PC-3 (cell line): Measurements from ENCODE around the gene DGKI. TPM values are rescaled to one million over a fixed set of nuclear protein-coding genes. Genes with fewer than 3 reads are reported as not detected.

ENCODE experiments used
- ATAC-seq: fragments of 200-7000 bp; cut with Tn5 transposase; 2 replicates; pipeline ENCODE4 v1.9.1; 2020; ENCODE audit warnings: mild to moderate bottlenecking, moderate library complexity
- BruUV-seq: library from RNA; stranded (reverse); fragments of 400-500 nt; replicated peaks from 2 replicates; lab custom pipeline; 2021; lab: Mats Ljungman, UMichigan
- CTCF ChIA-PET: fragments of 300-600 bp; sonication (Branson Sonifier 250); formaldehyde crosslinking; loops from one replicate; lab custom pipeline; 2022; ENCODE audit warnings: antibody characterized with exemption; lab: Charles Lee
- POLR2A ChIA-PET: fragments of 300-600 bp; sonication (Branson Sonifier 250); formaldehyde crosslinking; loops from one replicate; lab custom pipeline; 2022; ENCODE audit warnings: antibody characterized with exemption; ENCODE audit not compliant: unreplicated experiment; lab: Charles Lee
- DNase-seq: peaks from one replicate; pipeline ENCODE4 v3.0.0-alpha.2; 2015
- H2AFZ ChIP-seq: fragments of 300-600 bp; sonication (generic); 2 replicates; pipeline ENCODE4 v1.6.0; 2016; ENCODE audit warnings: antibody characterized with exemption, low read length
- H3F3A ChIP-seq: fragments of 300-600 bp; sonication (generic); one replicate; pipeline ENCODE4 v1.6.0; 2017; ENCODE audit warnings: antibody characterized with exemption, low read length, control low read depth, mild to moderate bottlenecking; ENCODE audit not compliant: unreplicated experiment
- H3K27ac ChIP-seq: fragments of 300-600 bp; sonication (generic); 2 replicates; pipeline ENCODE4 v1.5.1; 2016; ENCODE audit warnings: mild to moderate bottlenecking, low read length
- H3K27me3 ChIP-seq: fragments of 300-600 bp; sonication (generic); 2 replicates; pipeline ENCODE4 v1.6.1; 2016; ENCODE audit warnings: low read length, mixed read lengths
- H3K36me3 ChIP-seq: fragments of 300-600 bp; sonication (generic); 2 replicates; pipeline ENCODE4 v1.6.1; 2016; ENCODE audit warnings: low read depth, mixed run types, low read length, mixed read lengths
- H3K4me1 ChIP-seq: fragments of 300-600 bp; sonication (generic); 2 replicates; pipeline ENCODE4 v1.5.1; 2016; ENCODE audit warnings: low read length; ENCODE audit not compliant: insufficient read depth
- H3K4me2 ChIP-seq: fragments of 300-600 bp; sonication (generic); 2 replicates; pipeline ENCODE4 v1.6.0; 2016; ENCODE audit warnings: low read length
- H3K4me3 ChIP-seq: fragments of 300-600 bp; sonication (generic); 2 replicates; pipeline ENCODE4 v1.5.1; 2016; ENCODE audit warnings: mild to moderate bottlenecking, low read length, mixed read lengths
- H3K79me2 ChIP-seq: fragments of 300-600 bp; sonication (generic); 2 replicates; pipeline ENCODE4 v1.6.1; 2017; ENCODE audit warnings: low read length, mixed read lengths
- H3K9ac ChIP-seq: fragments of 300-600 bp; sonication (generic); 2 replicates; pipeline ENCODE4 v1.6.0; 2016; ENCODE audit warnings: mild to moderate bottlenecking, low read length
- H3K9me2 ChIP-seq: fragments of 300-600 bp; sonication (generic); replicated peaks from 2 replicates; pipeline ENCODE4 v1.6.1; 2016; ENCODE audit warnings: mixed run types, low read length, mixed read lengths
- H3K9me3 ChIP-seq: fragments of 300-600 bp; sonication (generic); 2 replicates; pipeline ENCODE4 v1.6.1; 2016; ENCODE audit warnings: low read length, mixed read lengths
- H4K20me1 ChIP-seq: fragments of 300-600 bp; sonication (generic); 2 replicates; pipeline ENCODE4 v1.6.1; 2016; ENCODE audit warnings: low read length, mixed read lengths
- EZH2 ChIP-seq: fragments of 300-600 bp; sonication (generic); IDR thresholded peaks from one replicate; pipeline ENCODE4 v1.6.1; 2017; ENCODE audit warnings: antibody characterized with exemption, mild to moderate bottlenecking, low read length; ENCODE audit not compliant: unreplicated experiment
- EZH2phosphoT487 ChIP-seq: fragments of 300-600 bp; sonication (generic); IDR thresholded peaks from 2 replicates; pipeline ENCODE4 v1.6.1; 2018; ENCODE audit warnings: mild to moderate bottlenecking, antibody characterized with exemption, low read length, borderline replicate concordance
- intact Hi-C: fragments of 100-400 bp; cut with micrococcal nuclease; formaldehyde crosslinking; loops from 2 replicates; pipeline ENCODE4 v1.9.0; 2023
- total RNA-seq: library from RNA; depleted of rRNA; stranded (reverse); fragments of >200 nt; gene quantifications from 2 replicates; pipeline ENCODE4 v1.2.3, GENCODE V29; 2014
- TF ChIP-seq, protein P1 (sequence below): fragments of 300-600 bp; sonication (generic); conservative IDR thresholded peaks from 2 replicates; pipeline ENCODE4 v1.5.1; 2017; ENCODE audit warnings: antibody characterized with exemption, low read depth, mild to moderate bottlenecking, low read length

The DGKI gene
- total RNA-seq, 1 experiment from 2014 or later = not detected

GRCh38 chr7:137634356-137634755 is 212.4 kb downstream of the DGKI start:
- no peaks in the 10 kb centered on the region for H3K36me3 ChIP-seq
- no peaks in the 10 kb centered on the region for H4K20me1 ChIP-seq
- no peak overlapping the region for H3K27ac ChIP-seq
- H3K9ac ChIP-seq = no peak overlapping the region
- no peaks in the 10 kb centered on the region for H3K9me2 ChIP-seq
- peak; percentile 29 for DNase-seq
- CTCF ChIA-PET = no interaction called here
- H3K4me2 ChIP-seq = no peak overlapping the region
- H3F3A ChIP-seq = no peaks in the 10 kb centered on the region
- H3K9me3 ChIP-seq = no peaks in the 10 kb centered on the region
- H3K79me2 ChIP-seq = no peaks in the 10 kb centered on the region
- BruUV-seq = no TSS peak
- H3K4me3 ChIP-seq = no peak overlapping the region
- POLR2A ChIA-PET = no interaction called here
- ATAC-seq = no peak
- H2AFZ ChIP-seq = no peak overlapping the region
- TF ChIP-seq, protein P1, sequence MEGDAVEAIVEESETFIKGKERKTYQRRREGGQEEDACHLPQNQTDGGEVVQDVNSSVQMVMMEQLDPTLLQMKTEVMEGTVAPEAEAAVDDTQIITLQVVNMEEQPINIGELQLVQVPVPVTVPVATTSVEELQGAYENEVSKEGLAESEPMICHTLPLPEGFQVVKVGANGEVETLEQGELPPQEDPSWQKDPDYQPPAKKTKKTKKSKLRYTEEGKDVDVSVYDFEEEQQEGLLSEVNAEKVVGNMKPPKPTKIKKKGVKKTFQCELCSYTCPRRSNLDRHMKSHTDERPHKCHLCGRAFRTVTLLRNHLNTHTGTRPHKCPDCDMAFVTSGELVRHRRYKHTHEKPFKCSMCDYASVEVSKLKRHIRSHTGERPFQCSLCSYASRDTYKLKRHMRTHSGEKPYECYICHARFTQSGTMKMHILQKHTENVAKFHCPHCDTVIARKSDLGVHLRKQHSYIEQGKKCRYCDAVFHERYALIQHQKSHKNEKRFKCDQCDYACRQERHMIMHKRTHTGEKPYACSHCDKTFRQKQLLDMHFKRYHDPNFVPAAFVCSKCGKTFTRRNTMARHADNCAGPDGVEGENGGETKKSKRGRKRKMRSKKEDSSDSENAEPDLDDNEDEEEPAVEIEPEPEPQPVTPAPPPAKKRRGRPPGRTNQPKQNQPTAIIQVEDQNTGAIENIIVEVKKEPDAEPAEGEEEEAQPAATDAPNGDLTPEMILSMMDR = no peak
- TF ChIP-seq EZH2 = no peak
- no peak for TF ChIP-seq EZH2phosphoT487
- peaks cover 26% of the 10 kb centered on the region for H3K27me3 ChIP-seq
- no peaks in the 10 kb centered on the region for H3K4me1 ChIP-seq
- intact Hi-C loops = no loop called here

- ChIA-PET CTCF (no interaction called here), POLR2A (no interaction called here)
- Histone ChIP-seq H3K79me2 (no peaks in the 10 kb centered on the region), H3K9me2 (no peaks in the 10 kb centered on the region), H3K9ac (no peak overlapping the region), H3K4me2 (no peak overlapping the region), H3K27ac (no peak overlapping the region), H4K20me1 (no peaks in the 10 kb centered on the region), H3F3A (no peaks in the 10 kb centered on the region), H3K4me3 (no peak overlapping the region), H3K36me3 (no peaks in the 10 kb centered on the region), H2AFZ (no peak overlapping the region), H3K27me3 (peaks cover 38% of the 10 kb centered on the region), H3K9me3 (no peaks in the 10 kb centered on the region), H3K4me1 (no peaks in the 10 kb centered on the region)
- TF ChIP-seq, protein P1 = no peak
- TF ChIP-seq EZH2 (no peak), EZH2phosphoT487 (no peak)
- ATAC-seq (no peak), DNase-seq (no peak)
- intact Hi-C loops = no loop called here
- no TSS peak for BruUV-seq
Measured at GRCh38 chr7:137633133-137633532, 213.6 kb downstream of the DGKI start.

- Histone ChIP-seq H3K9me3 (no peaks in the 10 kb centered on the region), H3K4me2 (no peak overlapping the region), H3K4me1 (no peaks in the 10 kb centered on the region), H3K4me3 (no peak overlapping the region), H3K79me2 (no peaks in the 10 kb centered on the region), H4K20me1 (no peaks in the 10 kb centered on the region), H3K27me3 (peaks cover 45% of the 10 kb centered on the region), H3F3A (no peaks in the 10 kb centered on the region), H2AFZ (no peak overlapping the region), H3K9ac (no peak overlapping the region), H3K27ac (no peak overlapping the region), H3K36me3 (no peaks in the 10 kb centered on the region), H3K9me2 (no peaks in the 10 kb centered on the region)
- CTCF ChIA-PET = no interaction called here
- BruUV-seq = no TSS peak
- intact Hi-C loops = no loop called here
- TF ChIP-seq, protein P1 = no peak
- TF ChIP-seq EZH2phosphoT487 (no peak), EZH2 (no peak)
- POLR2A ChIA-PET = no interaction called here
- no peak for DNase-seq
- ATAC-seq = no peak
Measured at GRCh38 chr7:137628216-137628615, 218.6 kb downstream of the DGKI start.
